Endodermal cell (in vitro differentiated cells): ENCODE results near the gene FNBP1. TPM values are rescaled to one million over a fixed set of nuclear protein-coding genes. Genes with fewer than 3 reads are reported as not detected.

Experiments used
- DNase-seq: peaks from one replicate; pipeline ENCODE4 v3.0.0-alpha.2; 2017
- H3K27ac ChIP-seq: 2 replicates; pipeline ENCODE4 v1.5.1; 2013; ENCODE audit warnings: mild to moderate bottlenecking, low read depth, low read length, moderate library complexity
- H3K27me3 ChIP-seq: 2 replicates; pipeline ENCODE4 v1.6.1; 2013; ENCODE audit warnings: mild to moderate bottlenecking, low read length, moderate library complexity; ENCODE audit not compliant: insufficient read depth, control insufficient read depth, poor library complexity, severe bottlenecking
- H3K36me3 ChIP-seq: 2 replicates; pipeline ENCODE4 v1.7.0; 2013; ENCODE audit warnings: mild to moderate bottlenecking, low read length, moderate library complexity; ENCODE audit not compliant: control insufficient read depth, insufficient read depth
- H3K4me1 ChIP-seq: one replicate; pipeline ENCODE4 v1.7.0; 2013; ENCODE audit warnings: low read length; ENCODE audit not compliant: control insufficient read depth, insufficient read depth
- H3K4me3 ChIP-seq: 2 replicates; pipeline ENCODE4 v1.5.1; 2013; ENCODE audit warnings: mild to moderate bottlenecking, low read length, moderate library complexity
- H3K9ac ChIP-seq: 2 replicates; pipeline ENCODE4 v1.6.1; 2013; ENCODE audit warnings: mild to moderate bottlenecking, low read length, moderate library complexity; ENCODE audit not compliant: poor library complexity, severe bottlenecking; ENCODE audit errors: extremely low read depth
- H3K9me3 ChIP-seq: 2 replicates; pipeline ENCODE4 v1.6.1; 2013; ENCODE audit warnings: mild to moderate bottlenecking, low read length, moderate library complexity; ENCODE audit not compliant: control insufficient read depth
- H3K27ac Mint-ChIP-seq: 2 replicates; pipeline ENCODE4 v1.8.0; 2020; ENCODE audit warnings: mixed read lengths
- H3K27me3 Mint-ChIP-seq: 2 replicates; pipeline ENCODE4 v1.8.0; 2021; ENCODE audit warnings: mild to moderate bottlenecking, mixed read lengths; ENCODE audit not compliant: insufficient read depth
- H3K36me3 Mint-ChIP-seq: 2 replicates; pipeline ENCODE4 v1.8.0; 2020; ENCODE audit warnings: low read depth, mixed read lengths
- H3K4me1 Mint-ChIP-seq: 2 replicates; pipeline ENCODE4 v1.8.0; 2020; ENCODE audit warnings: mixed read lengths
- H3K4me3 Mint-ChIP-seq: 2 replicates; pipeline ENCODE4 v1.8.0; 2020; ENCODE audit warnings: mild to moderate bottlenecking, moderate library complexity, mixed read lengths
- H3K9me3 Mint-ChIP-seq: 2 replicates; pipeline ENCODE4 v1.8.0; 2020; ENCODE audit warnings: mild to moderate bottlenecking, mixed read lengths
- CTCF ChIP-seq: fragments of 200-600 bp; sonication (generic); conservative IDR thresholded peaks from 2 replicates; pipeline ENCODE4 v1.5.0; 2021; ENCODE audit warnings: antibody characterized with exemption, mild to moderate bottlenecking
- WGBS, 2 experiments: methylation state at CpG; one replicate each; pipeline versions ENCODE4 v1.1.5 to v1.1.7; 2013; ENCODE audit warnings: missing lambda C conversion rate in 2 of 2, mixed read lengths in 1 of 2; ENCODE audit not compliant: insufficient coverage in 1 of 2, insufficient read length in 1 of 2; 5-methylcytosine and 5-hydroxymethylcytosine counted together
- total RNA-seq, 2 donors: library from RNA; stranded (reverse); fragmentation: NEBNext Ultra II Directional in 1 of 2; extraction: Animal tissue kit (Norgen Biotek cat#: 25700) in 1 of 2; gene quantifications; 2 replicates in 1 of 2; 3 replicates in 1 of 2; pipeline ENCODE4 v1.2.1, GENCODE V29; 2021

Gene FNBP1
- total RNA-seq, 2 donors from 2014 or later = 41.4 to 43.3 TPM

- Histone ChIP-seq H3K36me3 (peaks cover 35% of the 10 kb centered on the region), H3K4me3 (no peak overlapping the region), H3K27me3 (no peaks in the 10 kb centered on the region), H3K27ac (no peak overlapping the region), H3K9me3 (no peaks in the 10 kb centered on the region), H3K4me1 (no peaks in the 10 kb centered on the region), H3K9ac (no peak overlapping the region)
- Mint-ChIP-seq H3K27ac (no peak overlapping the region), H3K36me3 (peaks cover 29% of the 10 kb centered on the region), H3K4me3 (no peak overlapping the region), H3K9me3 (no peaks in the 10 kb centered on the region), H3K4me1 (no peaks in the 10 kb centered on the region), H3K27me3 (no peaks in the 10 kb centered on the region)
- no peak for TF ChIP-seq CTCF
- WGBS, 2 experiments = 94% methylated on average over 7 to 8 of the region's 8 CpGs
- DNase-seq = no peak
These were observed 63.8 kb downstream of the FNBP1 start for GRCh38 chr9:129979071-129979745.

GRCh38 chr9:129972816-129973215 lies 70.2 kb downstream of the FNBP1 start:
- no peaks in the 10 kb centered on the region for H3K9me3 ChIP-seq
- WGBS, 2 experiments = 97% methylated on average over 4 of the region's 4 CpGs
- no peak for DNase-seq
- no peaks in the 10 kb centered on the region for H3K27me3 Mint-ChIP-seq
- H3K4me1 Mint-ChIP-seq = no peaks in the 10 kb centered on the region
- H3K4me3 Mint-ChIP-seq = no peak overlapping the region
- H3K4me3 ChIP-seq = no peak overlapping the region
- H3K9me3 Mint-ChIP-seq = no peaks in the 10 kb centered on the region
- no peak overlapping the region for H3K27ac Mint-ChIP-seq
- no peak for TF ChIP-seq CTCF
- no peak overlapping the region for H3K9ac ChIP-seq
- peaks cover 32% of the 10 kb centered on the region for H3K36me3 Mint-ChIP-seq
- no peak overlapping the region for H3K27ac ChIP-seq
- no peaks in the 10 kb centered on the region for H3K27me3 ChIP-seq
- peaks cover 39% of the 10 kb centered on the region for H3K36me3 ChIP-seq
- no peaks in the 10 kb centered on the region for H3K4me1 ChIP-seq

GRCh38 chr9:129968690-129969485 lies 74.1 kb downstream of the FNBP1 start:
- Mint-ChIP-seq H3K4me3 (no peak overlapping the region), H3K36me3 (peaks cover 23% of the 10 kb centered on the region), H3K4me1 (peaks cover 29% of the 10 kb centered on the region), H3K9me3 (no peaks in the 10 kb centered on the region), H3K27ac (no peak overlapping the region), H3K27me3 (no peaks in the 10 kb centered on the region)
- Histone ChIP-seq H3K27me3 (no peaks in the 10 kb centered on the region), H3K9ac (no peak overlapping the region), H3K4me3 (no peak overlapping the region), H3K36me3 (peaks cover 14% of the 10 kb centered on the region), H3K27ac (no peak overlapping the region), H3K9me3 (no peaks in the 10 kb centered on the region), H3K4me1 (no peaks in the 10 kb centered on the region)
- 92 to 93% methylated on average over 2 to 4 of the region's 4 CpGs for WGBS, 2 experiments
- TF ChIP-seq CTCF = no peak
- DNase-seq = no peak
